ENCODE results near the gene SIN3A. TPM values are rescaled to one million over a fixed set of nuclear protein-coding genes. Genes with fewer than 3 reads are reported as not detected.

The SIN3A gene
- total and polyA plus RNA-seq, 8 donors, result 8.4 to 61.9 (median 27.5) TPM

DNA sequence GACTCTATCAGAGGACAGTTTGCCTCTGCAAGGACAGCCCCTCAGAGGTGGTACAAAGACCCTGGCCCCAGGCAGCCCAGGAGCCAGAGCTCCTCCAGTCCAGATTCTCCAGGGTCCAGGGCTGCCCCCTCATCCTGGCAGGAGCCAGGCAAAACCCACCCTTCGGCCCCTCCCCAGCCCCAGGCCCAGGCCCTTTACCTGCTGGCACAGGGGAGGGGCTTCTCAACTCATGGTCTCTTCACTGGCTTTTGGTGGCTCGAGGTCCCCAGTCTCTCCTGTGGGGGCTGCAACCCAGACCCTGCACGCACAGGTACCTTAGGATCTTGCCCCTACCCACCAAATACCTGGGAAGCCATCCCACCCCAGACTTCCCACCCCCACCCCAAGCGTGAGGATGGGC lies 96.1 kb downstream of the SIN3A start:
- Histone ChIP-seq H3K27ac (no peak overlapping the region), H3K4me3 (no peak overlapping the region), H3K27me3 (no peaks in the 10 kb centered on the region), H3K9me3 (no peaks in the 10 kb centered on the region), H3K4me1 (peaks cover 0 to 5% (median 1%) of the 10 kb centered on the region in 4 donors), H3K36me3 (peaks cover 45 to 69% (median 68%) of the 10 kb centered on the region in 4 donors)
- TF ChIP-seq, protein P1, sequence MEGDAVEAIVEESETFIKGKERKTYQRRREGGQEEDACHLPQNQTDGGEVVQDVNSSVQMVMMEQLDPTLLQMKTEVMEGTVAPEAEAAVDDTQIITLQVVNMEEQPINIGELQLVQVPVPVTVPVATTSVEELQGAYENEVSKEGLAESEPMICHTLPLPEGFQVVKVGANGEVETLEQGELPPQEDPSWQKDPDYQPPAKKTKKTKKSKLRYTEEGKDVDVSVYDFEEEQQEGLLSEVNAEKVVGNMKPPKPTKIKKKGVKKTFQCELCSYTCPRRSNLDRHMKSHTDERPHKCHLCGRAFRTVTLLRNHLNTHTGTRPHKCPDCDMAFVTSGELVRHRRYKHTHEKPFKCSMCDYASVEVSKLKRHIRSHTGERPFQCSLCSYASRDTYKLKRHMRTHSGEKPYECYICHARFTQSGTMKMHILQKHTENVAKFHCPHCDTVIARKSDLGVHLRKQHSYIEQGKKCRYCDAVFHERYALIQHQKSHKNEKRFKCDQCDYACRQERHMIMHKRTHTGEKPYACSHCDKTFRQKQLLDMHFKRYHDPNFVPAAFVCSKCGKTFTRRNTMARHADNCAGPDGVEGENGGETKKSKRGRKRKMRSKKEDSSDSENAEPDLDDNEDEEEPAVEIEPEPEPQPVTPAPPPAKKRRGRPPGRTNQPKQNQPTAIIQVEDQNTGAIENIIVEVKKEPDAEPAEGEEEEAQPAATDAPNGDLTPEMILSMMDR (IDR thresholded peaks at IDR 0.05), result no peak
- no peak for TF ChIP-seq POLR2AphosphoS5 (IDR thresholded peaks at IDR 0.05)
- TF ChIP-seq EP300 (IDR thresholded peaks at IDR 0.05), result no peak
- TF ChIP-seq POLR2A (IDR thresholded peaks at IDR 0.05), result no peak
- DNase-seq, result no peak
- intact Hi-C loops (cut with DNase I; ENCODE audit: low total_unique reads), result no loop called here
- 86 to 92% (median 90%) methylated on average over 3 to 4 of the region's 4 CpGs for WGBS, 5 donors

DNA sequence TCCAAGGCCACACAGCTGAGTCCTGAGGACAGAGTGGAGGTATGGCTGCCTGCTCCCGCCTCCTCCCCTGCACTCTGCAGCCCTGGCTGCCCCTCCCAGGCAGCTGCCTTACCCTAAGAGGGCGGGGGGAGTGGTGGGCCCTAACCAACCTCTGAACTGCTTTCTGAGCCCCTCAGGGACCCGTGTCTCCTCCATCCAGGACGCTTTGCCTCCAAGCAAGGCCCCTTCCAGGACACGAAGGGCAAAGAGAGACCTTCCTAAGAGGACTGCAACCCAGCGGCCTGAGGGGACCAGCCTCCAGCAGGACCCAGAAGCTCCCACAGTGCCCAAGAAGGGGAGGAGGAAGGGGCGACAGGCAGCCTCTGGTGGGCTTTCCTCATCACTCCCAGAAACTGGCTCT lies 97.0 kb downstream of the SIN3A start:
- Histone ChIP-seq H3K9me3 (no peaks in the 10 kb centered on the region), H3K27me3 (no peaks in the 10 kb centered on the region), H3K36me3 (peaks cover 38 to 60% (median 59%) of the 10 kb centered on the region in 4 donors), H3K4me1 (peaks cover under 1 to 14% (median 10%) of the 10 kb centered on the region in 4 donors), H3K27ac (no peak overlapping the region), H3K4me3 (no peak overlapping the region)
- intact Hi-C loops (cut with DNase I; ENCODE audit: low total_unique reads), result no loop called here
- WGBS, 5 donors, result 77 to 88% (median 86%) methylated on average over 6 to 7 of the region's 7 CpGs
- DNase-seq, result peak in 1 of 2 donors; percentile 3
- TF ChIP-seq EP300 (IDR thresholded peaks at IDR 0.05) (no peak), POLR2AphosphoS5 (IDR thresholded peaks at IDR 0.05) (no peak), POLR2A (IDR thresholded peaks at IDR 0.05) (no peak)
- TF ChIP-seq, protein P1 (IDR thresholded peaks at IDR 0.05), result no peak

GRCh38 chr15:75353604-75354003 lies 97.9 kb downstream of the SIN3A start:
- peaks cover 9 to 22% (median 18%) of the 10 kb centered on the region in 4 donors for H3K4me1 ChIP-seq
- no peak overlapping the region for H3K27ac ChIP-seq
- no peak overlapping the region for H3K4me3 ChIP-seq
- TF ChIP-seq, protein P1 (IDR thresholded peaks at IDR 0.05), result no peak
- no peak for TF ChIP-seq EP300 (IDR thresholded peaks at IDR 0.05)
- no peak for TF ChIP-seq POLR2AphosphoS5 (IDR thresholded peaks at IDR 0.05)
- no peak for TF ChIP-seq POLR2A (IDR thresholded peaks at IDR 0.05)
- peaks cover 30 to 51% (median 51%) of the 10 kb centered on the region in 4 donors for H3K36me3 ChIP-seq
- H3K27me3 ChIP-seq, result no peaks in the 10 kb centered on the region
- no peaks in the 10 kb centered on the region for H3K9me3 ChIP-seq
- no peak for DNase-seq
- intact Hi-C loops (cut with DNase I; ENCODE audit: low total_unique reads), result no loop called here
- WGBS, 5 donors, result 74 to 91% (median 81%) methylated on average over 5 to 7 of the region's 7 CpGs

DNA sequence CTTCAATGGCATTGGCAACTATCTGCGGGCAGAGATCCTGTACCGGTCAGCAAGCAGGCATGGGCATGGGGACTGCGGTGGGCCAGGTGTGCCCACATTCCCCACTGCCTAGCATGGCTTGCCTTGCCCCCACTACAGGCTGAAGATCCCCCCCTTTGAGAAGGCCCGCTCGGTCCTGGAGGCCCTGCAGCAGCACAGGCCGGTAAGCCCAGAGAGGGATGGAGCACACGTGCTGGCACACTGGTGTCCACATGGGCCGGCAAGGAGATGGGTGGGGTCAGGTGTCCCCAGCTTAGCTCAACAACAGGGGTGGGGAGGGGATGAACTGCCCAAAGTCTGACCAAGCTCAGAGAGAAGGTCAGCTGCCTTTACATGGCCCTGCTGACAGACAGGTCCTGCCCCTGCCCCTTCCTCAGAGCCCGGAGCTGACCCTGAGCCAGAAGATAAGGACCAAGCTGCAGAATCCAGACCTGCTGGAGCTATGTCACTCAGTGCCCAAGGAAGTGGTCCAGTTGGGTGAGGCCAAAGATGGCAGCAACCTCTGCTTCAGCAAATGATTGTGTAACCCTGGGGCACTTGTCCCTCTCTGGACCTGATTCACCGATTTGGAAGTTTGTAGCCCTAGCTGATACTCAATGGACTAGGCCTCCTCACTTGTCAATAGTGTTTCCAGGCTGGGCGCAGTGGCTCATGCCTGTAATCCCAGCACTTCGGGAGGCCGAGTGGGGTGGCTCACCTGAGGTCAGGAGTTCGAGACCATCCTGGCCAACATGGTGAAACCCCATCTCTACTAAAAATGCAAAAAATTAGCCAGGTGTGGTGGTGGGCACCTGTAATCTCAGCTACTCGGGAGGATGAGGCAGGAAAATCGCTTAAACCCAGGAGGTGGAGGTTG lies 99.1 kb downstream of the SIN3A start:
- DNase-seq, result no peak
- TF ChIP-seq EP300 (IDR thresholded peaks at IDR 0.05) (no peak), POLR2AphosphoS5 (IDR thresholded peaks at IDR 0.05) (no peak), POLR2A (IDR thresholded peaks at IDR 0.05) (no peak)
- TF ChIP-seq, protein P1 (IDR thresholded peaks at IDR 0.05), result no peak
- Histone ChIP-seq H3K27ac (no peak overlapping the region), H3K4me3 (no peak overlapping the region), H3K36me3 (peaks cover 22 to 40% (median 39%) of the 10 kb centered on the region in 4 donors), H3K4me1 (peaks cover 14 to 33% (median 26%) of the 10 kb centered on the region in 4 donors), H3K27me3 (peaks cover 0 to 9% (median 0%) of the 10 kb centered on the region in 3 donors), H3K9me3 (no peaks in the 10 kb centered on the region)
- intact Hi-C loops (cut with DNase I; ENCODE audit: low total_unique reads), result no loop called here
- 85 to 90% (median 88%) methylated on average over 11 to 16 of the region's 16 CpGs for WGBS, 5 donors

Measured in stomach (tissue), 9 donors.